Spleen (tissue), 11 donors: ENCODE results near the gene NKIRAS1. TPM values are rescaled to one million over a fixed set of nuclear protein-coding genes. Genes with fewer than 3 reads are reported as not detected.

Experiments
- DNase-seq: peaks from one replicate; pipeline ENCODE4 v3.0.0-alpha.2; 2020
- H3K27ac ChIP-seq, 8 donors: fragments of 200-600 bp; sonication (generic) in 7 of 8; 1 replicate in 4 of 8; 2 replicates in 4 of 8; pipeline versions ENCODE4 v1.5.0 to v1.8.0; 2016 to 2021; ENCODE audit warnings: inconsistent platforms in 4 of 8, mild to moderate bottlenecking in 4 of 8, moderate library complexity in 1 of 8
- H3K27me3 ChIP-seq, 7 donors: fragments of 200-600 bp; sonication (generic) in 6 of 7; replicated peaks in 1 of 7; 1 replicate in 4 of 7; 2 replicates in 3 of 7; pipeline versions ENCODE4 v1.5.0 to v1.8.0; 2016 to 2021; ENCODE audit warnings: inconsistent platforms in 3 of 7, mild to moderate bottlenecking in 1 of 7
- H3K36me3 ChIP-seq, 6 donors: fragments of 200-600 bp; sonication (generic) in 5 of 6; 1 replicate in 4 of 6; 2 replicates in 2 of 6; pipeline versions ENCODE4 v1.5.0 to v1.8.0; 2016 to 2021; ENCODE audit warnings: inconsistent platforms in 2 of 6
- H3K4me1 ChIP-seq, 6 donors: fragments of 200-600 bp; sonication (generic) in 5 of 6; 1 replicate in 3 of 6; 2 replicates in 3 of 6; pipeline versions ENCODE4 v1.5.0 to v1.8.0; 2016 to 2021; ENCODE audit warnings: inconsistent platforms in 3 of 6
- H3K4me3 ChIP-seq, 8 donors: fragments of 200-600 bp; sonication (generic) in 7 of 8; 1 replicate in 4 of 8; 2 replicates in 4 of 8; pipeline versions ENCODE4 v1.5.0 to v1.8.0; 2016 to 2021; ENCODE audit warnings: inconsistent platforms in 4 of 8, mild to moderate bottlenecking in 4 of 8, moderate library complexity in 2 of 8
- H3K9me3 ChIP-seq, 8 donors: fragments of 200-600 bp; sonication (generic) in 7 of 8; 1 replicate in 4 of 8; 2 replicates in 4 of 8; pipeline versions ENCODE4 v1.5.0 to v1.8.0; 2016 to 2021; ENCODE audit warnings: inconsistent platforms in 4 of 8
- CTCF ChIP-seq, 11 experiments: fragments of 200-600 bp in 7 of 11; fragments of 450-650 bp in 4 of 11; sonication (generic) in 4 of 11; IDR thresholded peaks in 8 of 11; conservative IDR thresholded peaks in 3 of 11; 1 replicate in 7 of 11; 2 replicates in 4 of 11; pipeline versions ENCODE4 v1.4.0 to v1.8.0; 2016 to 2021; ENCODE audit warnings: antibody characterized with exemption in 11 of 11, inconsistent platforms in 4 of 11, mild to moderate bottlenecking in 1 of 11
- POLR2A ChIP-seq, 3 donors: fragments of 450-650 bp; IDR thresholded peaks; one replicate each; pipeline ENCODE4 v1.5.1; 2017; ENCODE audit warnings: antibody characterized with exemption in 3 of 3, mild to moderate bottlenecking in 1 of 3
- POLR2AphosphoS5 ChIP-seq, 3 donors: sonication (generic); formaldehyde crosslinking; IDR thresholded peaks; one replicate each; pipeline ENCODE4 v1.5.1; 2017; ENCODE audit warnings: antibody characterized with exemption in 3 of 3
- WGBS, 5 donors: extraction: QIAGEN DNeasy Blood & Tissue Kit in 3 of 5; methylation state at CpG; one replicate each; pipeline versions ENCODE4 v1.1.5 to v1.1.7; 2013 to 2018; 5-methylcytosine and 5-hydroxymethylcytosine counted together
- intact Hi-C: fragments of 100-400 bp; cut with DNase I; formaldehyde crosslinking; loops from one replicate; pipeline ENCODE4 v1.15.0; 2023; ENCODE audit warnings: low total_unique reads
- polyA plus RNA-seq, 3 donors: library from polyadenylated mRNA; stranded (reverse); fragments of 200-250 nt; gene quantifications; one replicate each; pipeline ENCODE4 v1.2.1, GENCODE V29; 2013
- total RNA-seq, 7 donors: library from RNA; depleted of rRNA in 3 of 7; stranded (reverse); fragments of >200 nt in 3 of 7; fragmentation: NEBNext Ultra II Directional in 4 of 7; extraction: Animal tissue kit (Norgen Biotek cat#: 25700) in 4 of 7; gene quantifications; one replicate each; pipeline versions ENCODE4 v1.1.0 to v1.2.1, GENCODE V29; 2016 to 2021
- donor health status: healthy with polysubstance abuse.
- donor health status: DM: no; HTN: no; CAD: no; lungs with moderate emphysema.
- donor health status: DM: no; HTN: no; CAD: no.
- donor health status: Bipolar disorder and iron deficiency.
- donor health status: healthy.
- donor health status: DM: no; HTN: no; CAD: no.
- donor health status: DM: yes; HTN: yes; CAD: no.

NKIRAS1 gene
- total and polyA plus RNA-seq, 10 donors: 3.5 to 14.2 (median 8.9) TPM

- Histone ChIP-seq H3K27me3 (no peaks in the 10 kb centered on the region), H3K27ac (no peak overlapping the region), H3K36me3 (peaks cover 0 to 19% (median 0%) of the 10 kb centered on the region in 6 donors), H3K9me3 (no peaks in the 10 kb centered on the region), H3K4me1 (peaks cover 6 to 79% (median 43%) of the 10 kb centered on the region in 6 donors), H3K4me3 (no peak overlapping the region)
- no peak for DNase-seq
- TF ChIP-seq POLR2AphosphoS5 (IDR thresholded peaks at IDR 0.05) (no peak), CTCF (IDR thresholded peaks at IDR 0.05 in 8 of 11, conservative IDR thresholded peaks at IDR 0.05 in 3 of 11) (no peak), POLR2A (IDR thresholded peaks at IDR 0.05) (no peak)
- intact Hi-C loops: no loop called here
- 45 to 74% (median 52%) methylated on average over 5 of the region's 5 CpGs for WGBS, 5 donors
Measured at GRCh38 chr3:23877329-23877980, 39.3 kb downstream of the NKIRAS1 start.

DNA sequence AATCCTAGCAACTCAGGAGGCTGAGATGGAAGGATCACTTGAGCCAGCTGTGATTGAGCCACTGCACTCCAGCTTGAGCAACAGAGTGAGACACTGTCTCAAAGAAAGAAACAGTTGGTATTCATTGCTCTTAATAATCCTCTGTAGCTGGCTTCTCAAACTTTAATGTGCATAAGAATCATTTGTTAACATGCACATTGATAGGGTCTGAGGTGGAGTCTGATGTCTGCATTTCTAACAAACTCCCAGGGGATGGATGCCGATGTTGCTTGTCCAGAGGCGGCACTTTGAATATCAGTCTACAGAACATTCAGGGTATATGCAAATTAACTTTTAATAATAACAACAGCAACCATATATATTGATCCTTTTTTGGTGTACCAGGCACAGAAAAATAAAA is 39.9 kb downstream of the NKIRAS1 start:
- Histone ChIP-seq H3K9me3 (no peaks in the 10 kb centered on the region), H3K4me1 (peaks cover 6 to 79% (median 43%) of the 10 kb centered on the region in 6 donors), H3K27ac (no peak overlapping the region), H3K4me3 (no peak overlapping the region), H3K27me3 (no peaks in the 10 kb centered on the region), H3K36me3 (peaks cover 0 to 14% (median 0%) of the 10 kb centered on the region in 6 donors)
- TF ChIP-seq CTCF (IDR thresholded peaks at IDR 0.05 in 8 of 11, conservative IDR thresholded peaks at IDR 0.05 in 3 of 11) (no peak), POLR2A (IDR thresholded peaks at IDR 0.05) (no peak), POLR2AphosphoS5 (IDR thresholded peaks at IDR 0.05) (no peak)
- intact Hi-C loops: no loop called here
- WGBS, 5 donors: 80 to 97% (median 83%) methylated on average over 2 of the region's 2 CpGs
- no peak for DNase-seq

DNA sequence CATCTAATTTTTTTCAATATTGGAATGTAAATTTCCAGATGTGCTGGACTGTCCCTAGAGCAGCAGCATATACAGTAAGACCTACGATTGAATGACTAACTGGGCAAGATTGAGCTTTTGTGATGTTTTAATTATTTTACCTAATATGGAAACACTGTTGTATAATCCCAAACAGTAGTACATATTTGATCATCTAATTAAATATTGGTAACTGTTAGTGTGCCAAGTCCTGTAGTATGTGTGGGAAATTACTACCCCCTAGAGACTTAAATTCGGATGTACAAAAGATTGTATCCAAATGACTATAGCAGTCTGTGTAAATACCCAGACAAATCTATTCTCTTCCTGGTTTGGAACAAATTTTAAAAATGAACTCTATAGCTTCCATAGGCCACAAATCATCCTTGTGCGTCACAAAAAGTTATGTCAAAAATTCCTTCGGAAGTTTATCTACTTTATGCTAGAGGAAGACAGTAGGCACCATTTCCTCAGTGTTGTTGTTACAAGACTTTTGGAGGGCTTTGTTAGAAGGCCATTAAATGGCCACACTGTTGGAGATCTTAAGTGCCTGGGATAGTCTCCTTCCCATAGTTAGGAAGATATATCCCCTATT is 41.6 kb downstream of the NKIRAS1 start:
- no peak overlapping the region for H3K4me3 ChIP-seq
- no peaks in the 10 kb centered on the region for H3K27me3 ChIP-seq
- H3K9me3 ChIP-seq: no peaks in the 10 kb centered on the region
- no peak overlapping the region for H3K27ac ChIP-seq
- no peak for TF ChIP-seq POLR2AphosphoS5 (IDR thresholded peaks at IDR 0.05)
- no peak for TF ChIP-seq CTCF (IDR thresholded peaks at IDR 0.05 in 8 of 11, conservative IDR thresholded peaks at IDR 0.05 in 3 of 11)
- no peak for TF ChIP-seq POLR2A (IDR thresholded peaks at IDR 0.05)
- peaks cover 0 to 9% (median 0%) of the 10 kb centered on the region in 6 donors for H3K36me3 ChIP-seq
- peaks cover 3 to 67% (median 38%) of the 10 kb centered on the region in 6 donors for H3K4me1 ChIP-seq
- intact Hi-C loops: no loop called here
- WGBS, 5 donors: 69 to 83% (median 80%) methylated on average over 4 of the region's 4 CpGs
- DNase-seq: no peak

GRCh38 chr3:23874359-23875112 is 42.3 kb downstream of the NKIRAS1 start:
- Histone ChIP-seq H3K27ac (no peak overlapping the region), H3K4me1 (peaks cover 3 to 68% (median 36%) of the 10 kb centered on the region in 6 donors), H3K4me3 (no peak overlapping the region), H3K36me3 (peaks cover 0 to 9% (median 0%) of the 10 kb centered on the region in 6 donors), H3K9me3 (no peaks in the 10 kb centered on the region), H3K27me3 (no peaks in the 10 kb centered on the region)
- DNase-seq: no peak
- 81 to 93% (median 83%) methylated on average over 6 of the region's 6 CpGs for WGBS, 5 donors
- TF ChIP-seq POLR2AphosphoS5 (IDR thresholded peaks at IDR 0.05) (no peak), CTCF (IDR thresholded peaks at IDR 0.05 in 8 of 11, conservative IDR thresholded peaks at IDR 0.05 in 3 of 11) (no peak), POLR2A (IDR thresholded peaks at IDR 0.05) (no peak)
- intact Hi-C loops: no loop called here
